CD4-positive, alpha-beta memory T cell (primary cell): ENCODE measurements around the gene MRPL46. TPM values are rescaled to one million over a fixed set of nuclear protein-coding genes. Genes with fewer than 3 reads are reported as not detected.

Experiments used
- CTCF ChIA-PET: fragments of 350-600 bp; sonication (Branson Sonifier 250); formaldehyde crosslinking; loops from one replicate; lab custom pipeline; 2021; ENCODE audit warnings: inconsistent platforms; ENCODE audit not compliant: partially characterized antibody; lab: Charles Lee
- POLR2A ChIA-PET: fragments of 350-600 bp; sonication (Branson Sonifier 250); formaldehyde crosslinking; loops from one replicate; lab custom pipeline; 2021; ENCODE audit not compliant: partially characterized antibody; lab: Charles Lee
- DNase-seq, 5 donors: peaks; one replicate each; pipeline versions ENCODE4 v3.0.0 to v3.0.0-alpha.2; 2020 to 2022; ENCODE audit warnings: mixed read lengths in 1 of 5
- H3K27ac ChIP-seq: one replicate; pipeline ENCODE4 v1.7.0; 2013; ENCODE audit warnings: low read depth, low read length
- H3K27me3 ChIP-seq: 2 replicates; pipeline ENCODE4 v1.7.0; 2013; ENCODE audit warnings: mild to moderate bottlenecking, low read length, moderate library complexity; ENCODE audit not compliant: insufficient read depth
- H3K36me3 ChIP-seq: 2 replicates; pipeline ENCODE4 v1.7.0; 2013; ENCODE audit warnings: mild to moderate bottlenecking, low read length, moderate library complexity; ENCODE audit not compliant: insufficient read depth
- H3K4me1 ChIP-seq: 2 replicates; pipeline ENCODE4 v1.7.0; 2013; ENCODE audit warnings: mild to moderate bottlenecking, low read length, moderate library complexity; ENCODE audit not compliant: insufficient read depth
- H3K4me3 ChIP-seq, 2 donors: one replicate each; pipeline ENCODE4 v1.7.0; 2013; ENCODE audit warnings: low read length in 2 of 2, mild to moderate bottlenecking in 1 of 2
- H3K9me3 ChIP-seq, 2 donors: one replicate each; pipeline ENCODE4 v1.7.0; 2013; ENCODE audit warnings: low read length in 2 of 2, control low read depth in 1 of 2; ENCODE audit not compliant: control insufficient read depth in 1 of 2
- H3K27ac Mint-ChIP-seq, 7 donors: one replicate each; pipeline ENCODE4 v1.8.0; 2020 to 2021; ENCODE audit warnings: mixed read lengths in 7 of 7, mild to moderate bottlenecking in 6 of 7, inconsistent platforms in 3 of 7, moderate library complexity in 3 of 7
- H3K27me3 Mint-ChIP-seq, 2 donors: one replicate each; pipeline ENCODE4 v1.8.0; 2020 to 2021; ENCODE audit warnings: mixed read lengths in 2 of 2
- H3K36me3 Mint-ChIP-seq, 2 donors: one replicate each; pipeline ENCODE4 v1.8.0; 2020 to 2021; ENCODE audit warnings: mixed read lengths in 2 of 2, inconsistent platforms in 1 of 2, mild to moderate bottlenecking in 1 of 2
- H3K4me1 Mint-ChIP-seq, 4 donors: one replicate each; pipeline ENCODE4 v1.8.0; 2020 to 2021; ENCODE audit warnings: mixed read lengths in 4 of 4, mild to moderate bottlenecking in 1 of 4
- H3K4me3 Mint-ChIP-seq, 8 donors: one replicate each; pipeline ENCODE4 v1.8.0; 2020 to 2021; ENCODE audit warnings: mixed read lengths in 8 of 8, mild to moderate bottlenecking in 7 of 8, moderate library complexity in 6 of 8, inconsistent platforms in 3 of 8
- H3K9me3 Mint-ChIP-seq, 8 donors: one replicate each; pipeline ENCODE4 v1.8.0; 2020 to 2021; ENCODE audit warnings: mixed read lengths in 8 of 8, mild to moderate bottlenecking in 5 of 8, inconsistent platforms in 3 of 8, moderate library complexity in 1 of 8
- intact Hi-C: fragments of 100-400 bp; cut with micrococcal nuclease; formaldehyde crosslinking; loops from one replicate; pipeline ENCODE4 v1.15.1; 2023
- polyA plus RNA-seq, 2 donors: library from polyadenylated mRNA; unstranded; fragments of 300-500 nt; fragmentation: Illumina TruSeq; gene quantifications; one replicate each; pipeline ENCODE4 v1.2.3, GENCODE V29; 2021
- total RNA-seq, 2 experiments: library from RNA; stranded (reverse); gene quantifications; one replicate each; pipeline ENCODE4 v1.2.3, GENCODE V29; 2021

Gene MRPL46
- total and polyA plus RNA-seq, 4 experiments from 2014 or later, result 25.9 to 60.9 (median 44.5) TPM

DNA sequence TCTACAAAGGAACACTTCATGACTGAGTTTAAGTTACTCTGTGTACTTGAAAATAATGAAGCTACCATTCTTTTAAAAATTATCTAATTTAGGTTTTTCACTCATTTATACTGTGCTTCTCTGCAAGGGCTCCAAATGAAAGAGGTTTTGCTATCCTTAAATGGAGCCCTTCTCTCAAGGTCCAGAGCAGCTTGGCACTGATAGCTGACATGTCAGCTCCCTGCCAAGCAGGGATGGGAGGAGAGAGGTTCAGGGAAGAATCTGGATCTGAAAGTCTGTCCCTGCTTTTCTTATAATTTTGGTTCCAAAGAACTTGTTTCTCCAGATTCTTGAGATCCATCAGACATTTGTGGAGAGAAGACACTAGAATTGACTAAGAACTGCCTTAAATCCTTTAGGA lies 39.4 kb upstream of the MRPL46 start:
- no peak for DNase-seq
- H3K36me3 Mint-ChIP-seq, result peaks cover 53 to 73% of the 10 kb centered on the region in 2 donors
- no peaks in the 10 kb centered on the region for H3K27me3 Mint-ChIP-seq
- Histone ChIP-seq H3K27ac (no peak overlapping the region), H3K27me3 (no peaks in the 10 kb centered on the region), H3K36me3 (peaks cover 2% of the 10 kb centered on the region), H3K4me3 (no peak overlapping the region), H3K4me1 (no peaks in the 10 kb centered on the region), H3K9me3 (no peaks in the 10 kb centered on the region)
- H3K4me1 Mint-ChIP-seq, result no peaks in the 10 kb centered on the region
- no peaks in the 10 kb centered on the region for H3K9me3 Mint-ChIP-seq
- CTCF ChIA-PET, result no interaction called here
- no peak overlapping the region for H3K27ac Mint-ChIP-seq
- intact Hi-C loops, result no loop called here
- POLR2A ChIA-PET, result no interaction called here
- H3K4me3 Mint-ChIP-seq, result no peak overlapping the region

DNA sequence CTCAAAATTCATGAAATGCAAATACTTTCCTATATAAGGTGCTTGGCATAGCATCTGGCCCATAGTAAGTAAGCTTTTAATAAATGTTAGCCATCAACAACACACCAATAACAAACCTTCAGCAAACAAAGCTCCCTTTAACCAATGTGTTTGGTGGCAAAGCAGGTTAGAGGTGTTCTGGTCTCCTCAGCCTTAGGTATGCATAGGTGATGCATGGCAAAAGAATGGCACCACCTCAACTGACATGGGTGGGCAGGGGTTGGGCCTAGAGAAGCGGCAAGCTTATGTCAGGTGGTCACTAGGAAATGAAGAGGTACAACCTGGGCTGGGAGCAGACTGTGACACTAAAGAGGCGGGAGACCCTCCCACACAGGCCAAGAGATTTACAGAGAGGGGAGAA lies 38.5 kb upstream of the MRPL46 start:
- Histone ChIP-seq H3K27ac (no peak overlapping the region), H3K4me1 (no peaks in the 10 kb centered on the region), H3K4me3 (no peak overlapping the region), H3K9me3 (no peaks in the 10 kb centered on the region), H3K36me3 (no peaks in the 10 kb centered on the region), H3K27me3 (no peaks in the 10 kb centered on the region)
- no peaks in the 10 kb centered on the region for H3K4me1 Mint-ChIP-seq
- H3K9me3 Mint-ChIP-seq, result no peaks in the 10 kb centered on the region
- peaks cover 46 to 65% of the 10 kb centered on the region in 2 donors for H3K36me3 Mint-ChIP-seq
- no peak for DNase-seq
- POLR2A ChIA-PET, result no interaction called here
- no peak overlapping the region for H3K27ac Mint-ChIP-seq
- H3K27me3 Mint-ChIP-seq, result no peaks in the 10 kb centered on the region
- intact Hi-C loops, result no loop called here
- CTCF ChIA-PET, result no interaction called here
- no peak overlapping the region for H3K4me3 Mint-ChIP-seq

DNA sequence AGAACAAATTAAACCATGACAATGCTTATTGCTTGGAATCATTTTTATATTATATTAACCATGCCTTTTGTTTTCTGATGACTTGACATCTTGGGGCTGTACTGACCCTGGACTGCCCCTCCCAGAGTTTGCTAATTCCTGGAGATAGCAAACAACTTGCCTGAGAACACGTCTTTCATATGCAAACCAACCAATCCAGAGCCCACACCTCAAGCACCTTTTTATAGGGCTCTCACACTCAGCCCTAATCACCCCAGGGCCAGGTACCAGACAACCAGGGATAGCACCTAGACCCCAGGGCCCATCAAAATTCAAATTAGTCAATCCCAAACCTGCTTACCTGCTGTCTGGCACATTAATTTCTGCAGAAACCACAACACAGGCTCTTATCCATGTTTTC lies 37.3 kb upstream of the MRPL46 start:
- H3K27ac ChIP-seq, result no peak overlapping the region
- Mint-ChIP-seq H3K27me3 (no peaks in the 10 kb centered on the region), H3K4me1 (no peaks in the 10 kb centered on the region), H3K36me3 (peaks cover 37 to 55% of the 10 kb centered on the region in 2 donors), H3K27ac (no peak overlapping the region), H3K4me3 (no peak overlapping the region), H3K9me3 (no peaks in the 10 kb centered on the region)
- no peak overlapping the region for H3K4me3 ChIP-seq
- H3K36me3 ChIP-seq, result no peaks in the 10 kb centered on the region
- no peaks in the 10 kb centered on the region for H3K4me1 ChIP-seq
- no peaks in the 10 kb centered on the region for H3K9me3 ChIP-seq
- ChIA-PET POLR2A (no interaction called here), CTCF (no interaction called here)
- intact Hi-C loops, result no loop called here
- no peaks in the 10 kb centered on the region for H3K27me3 ChIP-seq
- DNase-seq, result no peak

DNA sequence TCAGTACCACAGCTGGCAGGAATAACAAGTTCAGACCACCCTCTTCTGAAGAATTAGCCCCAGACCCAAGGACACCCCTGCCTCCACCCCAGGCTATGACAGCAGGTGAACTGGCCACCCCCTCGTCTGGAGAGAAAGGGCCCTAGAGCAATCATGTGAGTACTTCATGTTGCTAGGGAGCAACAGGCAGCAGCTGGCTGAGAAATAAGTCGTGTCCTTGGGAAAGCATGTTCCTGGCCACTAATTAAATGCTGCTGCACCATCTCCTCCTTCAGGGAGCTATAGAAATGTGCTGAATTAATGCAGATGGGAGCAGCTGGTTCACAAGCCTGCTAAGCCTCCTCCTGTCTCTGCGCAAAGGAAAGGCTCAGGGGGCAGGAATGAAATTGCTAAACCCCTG lies 31.8 kb upstream of the MRPL46 start:
- no peaks in the 10 kb centered on the region for H3K9me3 Mint-ChIP-seq
- ChIA-PET CTCF (interaction anchor here (0.6 kb wide), 1 partner anchor 63 kb away, joined by 5 read pairs; no protein-coding TSS in a partner anchor), POLR2A (no interaction called here)
- H3K36me3 Mint-ChIP-seq, result peaks cover 15 to 17% of the 10 kb centered on the region in 2 donors
- Histone ChIP-seq H3K27me3 (no peaks in the 10 kb centered on the region), H3K27ac (no peak overlapping the region), H3K4me3 (no peak overlapping the region), H3K4me1 (no peaks in the 10 kb centered on the region), H3K9me3 (no peaks in the 10 kb centered on the region), H3K36me3 (no peaks in the 10 kb centered on the region)
- DNase-seq, result no peak
- no peak overlapping the region for H3K4me3 Mint-ChIP-seq
- no peak overlapping the region for H3K27ac Mint-ChIP-seq
- no peaks in the 10 kb centered on the region for H3K4me1 Mint-ChIP-seq
- intact Hi-C loops, result no loop called here
- H3K27me3 Mint-ChIP-seq, result no peaks in the 10 kb centered on the region

DNA sequence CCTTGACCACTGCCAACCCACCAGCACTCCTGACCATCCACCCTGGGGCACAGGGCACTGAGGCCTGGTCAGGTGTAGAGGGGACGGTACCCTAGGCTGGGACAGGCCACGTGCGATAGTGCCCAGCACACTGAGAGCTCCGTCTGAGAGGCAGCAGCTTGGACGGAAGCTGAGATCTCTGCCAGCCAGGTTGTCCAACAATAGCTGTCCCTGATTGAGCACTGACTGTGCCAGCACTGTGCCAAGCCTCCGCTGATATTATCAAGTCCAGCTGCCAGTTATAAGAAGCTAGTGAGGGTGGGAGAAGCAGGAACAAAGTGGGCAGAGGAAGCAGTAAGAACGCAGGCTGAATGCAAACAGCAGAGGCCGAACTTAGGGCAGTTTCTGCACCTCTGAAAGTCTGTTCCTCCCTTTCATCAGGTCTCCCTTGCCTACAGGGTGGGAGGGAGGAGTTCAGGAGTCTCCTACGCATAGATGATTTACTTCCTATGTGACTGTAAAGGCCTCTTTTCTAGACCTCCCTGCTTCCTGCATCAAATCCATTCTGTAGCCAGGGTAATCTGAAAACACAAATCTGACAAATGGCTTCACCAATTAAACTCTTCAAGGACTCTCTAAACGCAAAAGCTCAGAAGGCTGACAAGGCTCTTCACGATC lies 30.0 kb upstream of the MRPL46 start:
- H3K27me3 Mint-ChIP-seq, result no peaks in the 10 kb centered on the region
- no peak overlapping the region for H3K4me3 Mint-ChIP-seq
- ChIA-PET CTCF (no interaction called here), POLR2A (no interaction called here)
- H3K27ac Mint-ChIP-seq, result peak overlapping the region in 1 of 7 donors; percentile 46
- H3K9me3 Mint-ChIP-seq, result no peaks in the 10 kb centered on the region
- no peaks in the 10 kb centered on the region for H3K4me1 Mint-ChIP-seq
- DNase-seq, result no peak
- H3K4me1 ChIP-seq, result no peaks in the 10 kb centered on the region
- intact Hi-C loops, result no loop called here
- H3K27me3 ChIP-seq, result no peaks in the 10 kb centered on the region
- peaks cover 8 to 9% of the 10 kb centered on the region in 2 donors for H3K36me3 Mint-ChIP-seq
- H3K4me3 ChIP-seq, result no peak overlapping the region
- H3K9me3 ChIP-seq, result no peaks in the 10 kb centered on the region
- no peaks in the 10 kb centered on the region for H3K36me3 ChIP-seq
- H3K27ac ChIP-seq, result no peak overlapping the region

DNA sequence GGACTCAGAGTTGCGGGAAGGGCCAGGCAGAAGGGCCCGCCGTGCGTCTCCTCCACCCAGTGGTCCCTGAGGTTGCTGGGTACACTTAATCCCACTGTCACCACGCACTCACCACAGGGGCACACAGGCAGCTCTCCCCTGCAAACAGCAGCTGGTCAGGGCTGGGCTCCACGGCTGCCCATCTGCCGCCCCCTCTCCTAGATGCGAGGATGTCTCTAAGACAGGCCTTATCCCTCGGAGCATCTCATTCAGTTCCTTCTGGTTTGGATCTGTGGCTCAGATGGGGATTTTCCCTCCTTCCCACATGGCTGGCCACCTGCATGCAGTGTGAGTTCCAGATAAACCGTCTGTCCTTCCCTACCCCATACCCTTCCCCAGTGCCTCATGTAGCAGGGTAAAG lies 26.7 kb upstream of the MRPL46 start:
- peaks cover 4% of the 10 kb centered on the region in 2 donors for H3K36me3 Mint-ChIP-seq
- H3K36me3 ChIP-seq, result no peaks in the 10 kb centered on the region
- no peaks in the 10 kb centered on the region for H3K27me3 Mint-ChIP-seq
- intact Hi-C loops, result no loop called here
- no peaks in the 10 kb centered on the region for H3K9me3 ChIP-seq
- no peak overlapping the region for H3K4me3 Mint-ChIP-seq
- no peak overlapping the region for H3K4me3 ChIP-seq
- no peaks in the 10 kb centered on the region for H3K9me3 Mint-ChIP-seq
- no peak overlapping the region for H3K27ac ChIP-seq
- CTCF ChIA-PET, result no interaction called here
- H3K27me3 ChIP-seq, result no peaks in the 10 kb centered on the region
- DNase-seq, result no peak
- H3K4me1 Mint-ChIP-seq, result no peaks in the 10 kb centered on the region
- POLR2A ChIA-PET, result no interaction called here
- H3K4me1 ChIP-seq, result no peaks in the 10 kb centered on the region
- H3K27ac Mint-ChIP-seq, result no peak overlapping the region

DNA sequence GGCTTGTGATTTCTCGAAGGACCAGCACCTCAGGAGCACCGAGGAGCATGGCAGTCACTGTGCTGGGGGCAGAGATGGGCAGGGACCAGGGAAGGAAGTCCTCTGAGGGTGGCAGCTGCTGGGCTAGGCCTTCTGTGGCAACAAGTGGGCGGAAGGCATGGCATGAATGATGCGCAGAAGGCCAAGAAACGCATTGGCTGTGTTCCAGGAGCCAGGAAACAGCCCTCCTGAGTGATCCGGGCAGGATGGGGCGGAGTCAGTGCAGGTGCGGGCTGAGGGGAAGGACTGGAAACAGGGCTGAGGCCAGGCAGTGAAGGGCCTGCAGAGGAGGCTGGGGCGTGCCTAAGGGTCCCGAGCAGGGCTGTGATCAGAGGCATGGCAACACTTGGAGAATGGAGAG lies 24.0 kb upstream of the MRPL46 start:
- ChIA-PET POLR2A (no interaction called here), CTCF (no interaction called here)
- H3K4me3 ChIP-seq, result no peak overlapping the region
- H3K9me3 Mint-ChIP-seq, result peaks cover 0 to 1% (median 0%) of the 10 kb centered on the region in 8 donors
- H3K36me3 ChIP-seq, result no peaks in the 10 kb centered on the region
- no peak overlapping the region for H3K27ac Mint-ChIP-seq
- H3K9me3 ChIP-seq, result no peaks in the 10 kb centered on the region
- intact Hi-C loops, result no loop called here
- H3K36me3 Mint-ChIP-seq, result peaks cover 0 to 3% of the 10 kb centered on the region in 2 donors
- H3K27me3 ChIP-seq, result no peaks in the 10 kb centered on the region
- H3K4me3 Mint-ChIP-seq, result no peak overlapping the region
- H3K4me1 ChIP-seq, result no peaks in the 10 kb centered on the region
- no peak overlapping the region for H3K27ac ChIP-seq
- no peak for DNase-seq
- peaks cover 0 to 2% of the 10 kb centered on the region in 2 donors for H3K27me3 Mint-ChIP-seq
- H3K4me1 Mint-ChIP-seq, result no peaks in the 10 kb centered on the region
